GM10248 (cell line): ENCODE measurements around the gene SHISA9.
"Not testable (repeated sequence)": the region's sequence is repeated elsewhere in the genome, so short reads cannot be mapped to it uniquely, and the experiment has no call there.

Experiments used
- CTCF ChIA-PET: fragments of 300-600 bp; sonication (Branson Sonifier 250); formaldehyde crosslinking; extraction: SDS; loops from one replicate; lab custom pipeline; 2021; ENCODE audit warnings: antibody characterized with exemption; lab: Yijun Ruan, JAX
- POLR2A ChIA-PET: fragments of 350-650 bp; sonication (Branson Sonifier 250); formaldehyde crosslinking; extraction: SDS; loops from one replicate; lab custom pipeline; 2020; ENCODE audit warnings: antibody characterized with exemption; lab: Yijun Ruan, JAX
- DNase-seq: peaks from one replicate; pipeline ENCODE4 v3.0.0; 2012; ENCODE audit errors: extremely low spot score
- CTCF ChIP-seq: IDR thresholded peaks from 2 replicates; pipeline ENCODE4 v1.5.1; 2012; ENCODE audit warnings: mild to moderate bottlenecking, low read depth; ENCODE audit errors: extremely low read depth, missing control alignments, control extremely low read depth

Gene SHISA9

GRCh38 chr16:12901597-12902461 is at the start of gene SHISA9:
Gene SHISA9, plus strand, starts transcription at chr16:12901598.
- ChIA-PET POLR2A (no interaction called here), CTCF (no interaction called here)
- no peak for TF ChIP-seq CTCF
- DNase-seq = no peak

- no peak for TF ChIP-seq CTCF
- ChIA-PET CTCF (no interaction called here), POLR2A (no interaction called here)
- no peak for DNase-seq
Measured at GRCh38 chr16:12853972-12854371, 47.4 kb upstream of the SHISA9 start.

- POLR2A ChIA-PET, DNase-seq, CTCF ChIA-PET: not testable (repeated sequence)
Measured at GRCh38 chr16:12857435-12857834, 44.0 kb upstream of the SHISA9 start.

- ChIA-PET CTCF (no interaction called here), POLR2A (no interaction called here)
Measured at GRCh38 chr16:12862327-12862726, 39.1 kb upstream of the SHISA9 start.

GRCh38 chr16:12862941-12863340 is 38.5 kb upstream of the SHISA9 start:
- DNase-seq = no peak
- no peak for TF ChIP-seq CTCF
- ChIA-PET POLR2A (no interaction called here), CTCF (interaction anchor here (1.5 kb wide), 1 partner anchor 32 kb away, joined by 3 read pairs; no protein-coding TSS in a partner anchor)

More at GRCh38 chr16:12862327-12862726, 39.1 kb upstream of the SHISA9 start:
- no peak for DNase-seq
- TF ChIP-seq CTCF = no peak

- no peak for TF ChIP-seq CTCF
- ChIA-PET CTCF (no interaction called here), POLR2A (no interaction called here)
- DNase-seq = no peak
Measured at GRCh38 chr16:12866981-12867551, 34.3 kb upstream of the SHISA9 start.

- POLR2A ChIA-PET = no interaction called here
- CTCF ChIA-PET = no interaction called here
- TF ChIP-seq CTCF = no peak
- no peak for DNase-seq
Measured at GRCh38 chr16:12868169-12868568, 33.2 kb upstream of the SHISA9 start.
